PFSK-1 (cell line): ENCODE results near the gene LTBP2.

ENCODE experiments used
- POLR2AphosphoS5 ChIP-seq: IDR thresholded peaks from 2 replicates; pipeline ENCODE4 v1.6.1; 2012; ENCODE audit warnings: low read depth, mild to moderate bottlenecking, control low read depth, low read length, moderate library complexity
- SIN3A ChIP-seq: IDR thresholded peaks from 2 replicates; pipeline ENCODE4 v1.6.1; 2012; ENCODE audit warnings: mild to moderate bottlenecking, low read length, moderate library complexity, borderline replicate concordance; ENCODE audit not compliant: insufficient read depth

GRCh38 chr14:74619672-74620131, 7.7 kb upstream of the LTBP2 start:
- no peak for TF ChIP-seq SIN3A
- TF ChIP-seq POLR2AphosphoS5, result no peak
